WTC11 (cell line): ENCODE measurements around the gene DGUOK. TPM values are rescaled to one million over a fixed set of nuclear protein-coding genes. Genes with fewer than 3 reads are reported as not detected.

Experiments used
- ATAC-seq: fragments of 200-7000 bp; cut with Tn5 transposase; 2 replicates; pipeline ENCODE4 v1.10.0; 2021; ENCODE audit warnings: mild to moderate bottlenecking, moderate library complexity
- CTCF ChIA-PET: fragments of 300-600 bp; sonication (Branson Sonifier 250); formaldehyde crosslinking; loops from one replicate; lab custom pipeline; 2021; ENCODE audit warnings: antibody characterized with exemption; lab: Charles Lee
- POLR2A ChIA-PET: fragments of 350-600 bp; sonication (Branson Sonifier 250); formaldehyde crosslinking; loops from one replicate; lab custom pipeline; 2021; ENCODE audit warnings: antibody characterized with exemption; lab: Charles Lee
- DNase-seq: peaks from one replicate; pipeline ENCODE4 v3.0.0; 2021; ENCODE audit warnings: low spot score
- H3K27ac Mint-ChIP-seq: 2 replicates; pipeline ENCODE4 v1.8.0; 2021; ENCODE audit warnings: mixed read lengths
- H3K27me3 Mint-ChIP-seq: 2 replicates; pipeline ENCODE4 v1.8.0; 2021; ENCODE audit warnings: low read depth, mild to moderate bottlenecking, moderate library complexity, mixed read lengths
- H3K36me3 Mint-ChIP-seq: 2 replicates; pipeline ENCODE4 v1.8.0; 2021; ENCODE audit warnings: mixed read lengths
- H3K4me1 Mint-ChIP-seq: 2 replicates; pipeline ENCODE4 v1.8.0; 2022; ENCODE audit warnings: mixed read lengths
- H3K4me3 Mint-ChIP-seq: 2 replicates; pipeline ENCODE4 v1.8.0; 2021; ENCODE audit warnings: mild to moderate bottlenecking, moderate library complexity, mixed read lengths
- H3K9me3 Mint-ChIP-seq: 2 replicates; pipeline ENCODE4 v1.8.0; 2021; ENCODE audit warnings: mixed read lengths
- ATF1 ChIP-seq: sonication (generic); formaldehyde crosslinking; IDR thresholded peaks from 2 replicates; pipeline ENCODE4 v1.8.1; 2023; ENCODE audit warnings: mild to moderate bottlenecking, moderate library complexity, missing genetic modification reagents
- ESRRA ChIP-seq: sonication (generic); formaldehyde crosslinking; IDR thresholded peaks from 2 replicates; pipeline ENCODE4 v1.8.1; 2022; ENCODE audit warnings: mild to moderate bottlenecking, missing genetic modification reagents, borderline replicate concordance
- FOXK1 ChIP-seq: sonication (generic); formaldehyde crosslinking; IDR thresholded peaks from 2 replicates; pipeline ENCODE4 v1.8.0; 2022; ENCODE audit warnings: mild to moderate bottlenecking, moderate library complexity, missing genetic modification reagents
- FOXP1 ChIP-seq: sonication (generic); formaldehyde crosslinking; IDR thresholded peaks from 2 replicates; pipeline ENCODE4 v1.8.0; 2022; ENCODE audit warnings: missing genetic modification reagents, mild to moderate bottlenecking, moderate library complexity, borderline replicate concordance
- GABPB1 ChIP-seq: sonication (generic); formaldehyde crosslinking; IDR thresholded peaks from 2 replicates; pipeline ENCODE4 v1.8.1; 2023; ENCODE audit warnings: mild to moderate bottlenecking, missing genetic modification reagents
- JUN ChIP-seq: sonication (generic); formaldehyde crosslinking; IDR thresholded peaks from 2 replicates; pipeline ENCODE4 v1.8.0; 2023; ENCODE audit warnings: mild to moderate bottlenecking, missing genetic modification reagents
- KAT7 ChIP-seq: sonication (generic); formaldehyde crosslinking; IDR thresholded peaks from 2 replicates; pipeline ENCODE4 v1.8.1; 2023; ENCODE audit warnings: missing genetic modification reagents, mild to moderate bottlenecking, borderline replicate concordance
- NR3C1 ChIP-seq: sonication (generic); formaldehyde crosslinking; conservative IDR thresholded peaks from 2 replicates; pipeline ENCODE4 v1.8.1; 2023; ENCODE audit warnings: low read depth, mild to moderate bottlenecking, missing genetic modification reagents
- RORB ChIP-seq: fragments of 250-450 bp; sonication (Bioruptor Pico); IDR thresholded peaks from 2 replicates; pipeline ENCODE4 v1.9.0; 2021; ENCODE audit warnings: mild to moderate bottlenecking
- ZBTB21 ChIP-seq: sonication (generic); formaldehyde crosslinking; IDR thresholded peaks from 2 replicates; pipeline ENCODE4 v1.8.1; 2023; ENCODE audit warnings: mild to moderate bottlenecking, missing genetic modification reagents, borderline replicate concordance
- ZNF121 ChIP-seq: sonication (generic); formaldehyde crosslinking; IDR thresholded peaks from 2 replicates; pipeline ENCODE4 v1.8.0; 2023; ENCODE audit warnings: missing genetic modification reagents
- ZNF138 ChIP-seq: sonication (generic); formaldehyde crosslinking; conservative IDR thresholded peaks from 2 replicates; pipeline ENCODE4 v1.8.1; 2022; ENCODE audit warnings: mild to moderate bottlenecking, moderate library complexity, missing genetic modification reagents
- ZNF232 ChIP-seq: sonication (generic); formaldehyde crosslinking; IDR thresholded peaks from 2 replicates; pipeline ENCODE4 v1.8.0; 2022; ENCODE audit warnings: mild to moderate bottlenecking, missing genetic modification reagents
- ZNF416 ChIP-seq: fragments of 250-450 bp; sonication (Bioruptor Pico); IDR thresholded peaks from 2 replicates; pipeline ENCODE4 v1.9.0; 2021; ENCODE audit warnings: mild to moderate bottlenecking, inconsistent platforms
- ZNF423 ChIP-seq: fragments of 250-450 bp; sonication (Bioruptor Pico); IDR thresholded peaks from 2 replicates; pipeline ENCODE4 v2.1.2; 2022; ENCODE audit warnings: mild to moderate bottlenecking, moderate library complexity
- total RNA-seq: library from RNA; stranded (reverse); gene quantifications from 3 replicates; pipeline ENCODE4 v1.2.3, GENCODE V29; 2021
- TF ChIP-seq, protein P1 (sequence below): fragments of 250-450 bp; sonication (Bioruptor Pico); IDR thresholded peaks from 2 replicates; pipeline ENCODE4 v2.1.2; 2022; ENCODE audit warnings: mild to moderate bottlenecking, moderate library complexity
- TF ChIP-seq, protein P2 (sequence below): sonication (generic); formaldehyde crosslinking; IDR thresholded peaks from 2 replicates; pipeline ENCODE4 v1.8.0; 2022; ENCODE audit warnings: mild to moderate bottlenecking, missing genetic modification reagents
- TF ChIP-seq, protein P3 (sequence below): sonication (generic); formaldehyde crosslinking; IDR thresholded peaks from 2 replicates; pipeline ENCODE4 v1.8.0; 2023; ENCODE audit warnings: missing genetic modification reagents
- TF ChIP-seq, protein P4 (sequence below): sonication (generic); formaldehyde crosslinking; IDR thresholded peaks from 2 replicates; pipeline ENCODE4 v1.8.1; 2023; ENCODE audit warnings: mild to moderate bottlenecking, missing genetic modification reagents, moderate library complexity
- TF ChIP-seq, protein P5 (sequence below): sonication (generic); formaldehyde crosslinking; IDR thresholded peaks from 2 replicates; pipeline ENCODE4 v1.8.1; 2022; ENCODE audit warnings: mild to moderate bottlenecking, missing genetic modification reagents, moderate library complexity, borderline replicate concordance
- TF ChIP-seq, protein P6 (sequence below): sonication (generic); formaldehyde crosslinking; IDR thresholded peaks from 2 replicates; pipeline ENCODE4 v1.8.0; 2023; ENCODE audit warnings: missing genetic modification reagents, mild to moderate bottlenecking, borderline replicate concordance
- TF ChIP-seq, protein P7 (sequence below): sonication (generic); formaldehyde crosslinking; IDR thresholded peaks from 2 replicates; pipeline ENCODE4 v1.8.1; 2023; ENCODE audit warnings: mild to moderate bottlenecking, missing genetic modification reagents

Gene DGUOK
- total RNA-seq, 1 experiment from 2014 or later, result 105 TPM

DNA sequence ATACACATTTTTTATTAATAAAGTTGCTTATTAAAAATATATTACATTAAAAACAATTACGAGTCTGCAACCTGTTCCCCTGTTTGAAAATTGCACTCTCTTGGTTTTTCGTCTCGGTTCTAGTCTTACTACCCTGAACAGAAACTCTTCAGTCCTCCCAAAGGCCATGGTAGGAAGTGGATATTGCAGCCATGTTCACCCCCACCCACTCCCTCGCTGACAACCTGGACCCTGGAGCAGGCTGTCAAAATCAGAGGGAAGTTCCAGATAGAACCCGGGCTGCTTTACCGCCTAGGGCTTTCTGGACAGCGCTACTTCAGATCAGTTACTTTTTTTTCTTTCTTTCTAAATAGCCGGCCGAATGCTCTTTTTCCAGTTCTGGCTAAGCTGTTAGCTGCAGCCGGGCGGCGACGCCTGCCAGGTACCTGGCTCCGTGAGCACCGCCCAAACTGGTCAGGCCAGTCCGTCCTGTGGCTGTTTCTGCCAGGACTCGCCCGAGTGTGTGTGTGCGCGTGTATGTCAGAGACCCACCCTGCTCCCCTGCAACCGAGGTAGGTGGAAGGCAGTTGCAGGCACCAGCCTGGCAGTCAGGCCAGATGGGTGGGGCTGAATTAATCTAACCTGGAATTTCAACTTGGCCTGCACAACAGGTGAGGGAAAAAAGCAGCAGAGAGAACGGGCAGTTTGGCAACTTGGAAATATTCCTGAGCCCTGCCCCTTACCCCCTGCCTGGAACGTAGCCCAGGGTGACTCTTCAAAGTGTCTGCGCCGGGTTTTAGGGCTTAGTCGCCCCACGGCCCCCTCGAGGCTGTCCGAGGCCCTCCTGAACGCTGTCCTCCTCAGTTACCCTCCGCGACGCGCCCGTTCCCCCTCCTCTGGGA is 56.9 kb downstream of the DGUOK start (continued):
- TF ChIP-seq, protein P1, sequence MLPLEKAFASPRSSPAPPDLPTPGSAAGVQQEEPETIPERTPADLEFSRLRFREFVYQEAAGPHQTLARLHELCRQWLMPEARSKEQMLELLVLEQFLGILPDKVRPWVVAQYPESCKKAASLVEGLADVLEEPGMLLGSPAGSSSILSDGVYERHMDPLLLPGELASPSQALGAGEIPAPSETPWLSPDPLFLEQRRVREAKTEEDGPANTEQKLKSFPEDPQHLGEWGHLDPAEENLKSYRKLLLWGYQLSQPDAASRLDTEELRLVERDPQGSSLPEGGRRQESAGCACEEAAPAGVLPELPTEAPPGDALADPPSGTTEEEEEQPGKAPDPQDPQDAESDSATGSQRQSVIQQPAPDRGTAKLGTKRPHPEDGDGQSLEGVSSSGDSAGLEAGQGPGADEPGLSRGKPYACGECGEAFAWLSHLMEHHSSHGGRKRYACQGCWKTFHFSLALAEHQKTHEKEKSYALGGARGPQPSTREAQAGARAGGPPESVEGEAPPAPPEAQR (CRISPR knock-in tag), result no peak
- TF ChIP-seq ZNF416 (CRISPR knock-in tag) (no peak), FOXP1 (peak; percentile 14; the same call in 1 of the 2 replicates), ZNF423 (CRISPR knock-in tag) (no peak)

DNA sequence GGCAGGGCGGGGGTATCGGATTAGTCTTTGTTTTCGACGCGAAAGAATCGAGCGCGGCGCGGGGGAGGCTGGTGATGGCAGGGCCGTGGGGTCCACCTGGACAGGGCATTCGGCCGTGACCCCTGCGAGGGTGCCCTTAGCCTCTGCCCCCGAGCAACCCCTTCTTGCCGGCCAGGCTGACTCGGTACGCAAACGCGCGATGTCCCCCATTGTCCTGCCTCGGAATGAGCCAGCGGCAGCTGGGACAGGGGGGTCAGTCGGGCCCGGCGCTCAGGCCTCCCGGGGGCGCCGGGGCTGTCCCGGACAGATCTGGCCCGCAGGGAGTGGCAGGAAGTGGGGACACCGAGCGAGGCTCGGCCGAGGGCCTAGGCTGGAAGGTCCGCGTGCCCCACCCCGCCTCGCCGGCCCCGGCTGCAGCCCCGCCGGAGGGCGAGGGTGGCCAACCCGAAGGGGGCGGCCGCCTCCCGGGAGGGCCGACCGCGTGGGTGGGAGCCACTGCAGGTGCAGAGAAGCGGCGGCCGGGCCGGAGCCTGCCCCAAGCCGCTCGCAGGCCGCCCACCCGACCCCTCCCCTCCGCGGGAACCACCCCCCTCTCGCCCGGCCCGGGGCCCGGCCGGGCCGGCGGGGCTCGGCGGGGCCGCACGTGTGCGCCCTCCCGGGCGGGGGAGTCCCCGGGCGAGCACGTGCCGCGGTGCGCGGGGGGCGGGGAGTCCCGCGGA is 57.7 kb downstream of the DGUOK start, which contains the start of gene TET3:
Gene TET3, plus strand, starts transcription at position 708 of the 719 bp plus-strand sequence. CDS start 1,494 bp downstream, outside the sequence.
- ChIA-PET CTCF (no interaction called here), POLR2A (no interaction called here)
- Mint-ChIP-seq H3K36me3 (peaks cover 8% of the 10 kb centered on the region), H3K9me3 (no peaks in the 10 kb centered on the region), H3K27me3 (peaks cover 44% of the 10 kb centered on the region), H3K4me3 (peak within 1 kb of the TSS; percentile 82), H3K27ac (peak within 1 kb of the TSS; percentile 82), H3K4me1 (peaks cover 80% of the 10 kb centered on the region)
- no peak for ATAC-seq
- DNase-seq, result peak; percentile 49
- TF ChIP-seq, protein P2, sequence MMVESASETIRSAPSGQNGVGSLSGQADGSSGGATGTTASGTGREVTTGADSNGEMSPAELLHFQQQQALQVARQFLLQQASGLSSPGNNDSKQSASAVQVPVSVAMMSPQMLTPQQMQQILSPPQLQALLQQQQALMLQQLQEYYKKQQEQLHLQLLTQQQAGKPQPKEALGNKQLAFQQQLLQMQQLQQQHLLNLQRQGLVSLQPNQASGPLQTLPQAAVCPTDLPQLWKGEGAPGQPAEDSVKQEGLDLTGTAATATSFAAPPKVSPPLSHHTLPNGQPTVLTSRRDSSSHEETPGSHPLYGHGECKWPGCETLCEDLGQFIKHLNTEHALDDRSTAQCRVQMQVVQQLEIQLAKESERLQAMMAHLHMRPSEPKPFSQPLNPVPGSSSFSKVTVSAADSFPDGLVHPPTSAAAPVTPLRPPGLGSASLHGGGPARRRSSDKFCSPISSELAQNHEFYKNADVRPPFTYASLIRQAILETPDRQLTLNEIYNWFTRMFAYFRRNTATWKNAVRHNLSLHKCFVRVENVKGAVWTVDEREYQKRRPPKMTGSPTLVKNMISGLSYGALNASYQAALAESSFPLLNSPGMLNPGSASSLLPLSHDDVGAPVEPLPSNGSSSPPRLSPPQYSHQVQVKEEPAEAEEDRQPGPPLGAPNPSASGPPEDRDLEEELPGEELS (CRISPR knock-in tag), result 0 out of 2 replicates have a peak, but pooled peaks have one; percentile 57
- TF ChIP-seq RORB (CRISPR knock-in tag) (no peak), ZNF232 (CRISPR knock-in tag) (no peak), GABPB1 (CRISPR knock-in tag) (peak; percentile 43; the same call in 1 of the 2 replicates), JUN (0 out of 2 replicates have a peak, but pooled peaks have one; percentile 31), ATF1 (CRISPR knock-in tag) (peak; percentile 34; the same call in 1 of the 2 replicates), ZBTB21 (CRISPR knock-in tag) (no peak), ESRRA (CRISPR knock-in tag) (peak; percentile 29; the same call in 1 of the 2 replicates), NR3C1 (no peak; the same call in 1 of the 2 replicates), KAT7 (CRISPR knock-in tag) (no peak), ZNF138 (CRISPR knock-in tag) (no peak), ZNF121 (CRISPR knock-in tag) (0 out of 2 replicates have a peak, but pooled peaks have one; percentile 13), FOXK1 (peak; percentile 15; the same call in 1 of the 2 replicates)
- TF ChIP-seq, protein P3, sequence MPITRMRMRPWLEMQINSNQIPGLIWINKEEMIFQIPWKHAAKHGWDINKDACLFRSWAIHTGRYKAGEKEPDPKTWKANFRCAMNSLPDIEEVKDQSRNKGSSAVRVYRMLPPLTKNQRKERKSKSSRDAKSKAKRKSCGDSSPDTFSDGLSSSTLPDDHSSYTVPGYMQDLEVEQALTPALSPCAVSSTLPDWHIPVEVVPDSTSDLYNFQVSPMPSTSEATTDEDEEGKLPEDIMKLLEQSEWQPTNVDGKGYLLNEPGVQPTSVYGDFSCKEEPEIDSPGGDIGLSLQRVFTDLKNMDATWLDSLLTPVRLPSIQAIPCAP (CRISPR knock-in tag), result peak; percentile 37; the same call in 1 of the 2 replicates
- TF ChIP-seq, protein P4, sequence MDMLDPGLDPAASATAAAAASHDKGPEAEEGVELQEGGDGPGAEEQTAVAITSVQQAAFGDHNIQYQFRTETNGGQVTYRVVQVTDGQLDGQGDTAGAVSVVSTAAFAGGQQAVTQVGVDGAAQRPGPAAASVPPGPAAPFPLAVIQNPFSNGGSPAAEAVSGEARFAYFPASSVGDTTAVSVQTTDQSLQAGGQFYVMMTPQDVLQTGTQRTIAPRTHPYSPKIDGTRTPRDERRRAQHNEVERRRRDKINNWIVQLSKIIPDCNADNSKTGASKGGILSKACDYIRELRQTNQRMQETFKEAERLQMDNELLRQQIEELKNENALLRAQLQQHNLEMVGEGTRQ (CRISPR knock-in tag), result peak; percentile 63
- TF ChIP-seq, protein P5, sequence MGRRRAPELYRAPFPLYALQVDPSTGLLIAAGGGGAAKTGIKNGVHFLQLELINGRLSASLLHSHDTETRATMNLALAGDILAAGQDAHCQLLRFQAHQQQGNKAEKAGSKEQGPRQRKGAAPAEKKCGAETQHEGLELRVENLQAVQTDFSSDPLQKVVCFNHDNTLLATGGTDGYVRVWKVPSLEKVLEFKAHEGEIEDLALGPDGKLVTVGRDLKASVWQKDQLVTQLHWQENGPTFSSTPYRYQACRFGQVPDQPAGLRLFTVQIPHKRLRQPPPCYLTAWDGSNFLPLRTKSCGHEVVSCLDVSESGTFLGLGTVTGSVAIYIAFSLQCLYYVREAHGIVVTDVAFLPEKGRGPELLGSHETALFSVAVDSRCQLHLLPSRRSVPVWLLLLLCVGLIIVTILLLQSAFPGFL (CRISPR knock-in tag), result no peak
- TF ChIP-seq, protein P6, sequence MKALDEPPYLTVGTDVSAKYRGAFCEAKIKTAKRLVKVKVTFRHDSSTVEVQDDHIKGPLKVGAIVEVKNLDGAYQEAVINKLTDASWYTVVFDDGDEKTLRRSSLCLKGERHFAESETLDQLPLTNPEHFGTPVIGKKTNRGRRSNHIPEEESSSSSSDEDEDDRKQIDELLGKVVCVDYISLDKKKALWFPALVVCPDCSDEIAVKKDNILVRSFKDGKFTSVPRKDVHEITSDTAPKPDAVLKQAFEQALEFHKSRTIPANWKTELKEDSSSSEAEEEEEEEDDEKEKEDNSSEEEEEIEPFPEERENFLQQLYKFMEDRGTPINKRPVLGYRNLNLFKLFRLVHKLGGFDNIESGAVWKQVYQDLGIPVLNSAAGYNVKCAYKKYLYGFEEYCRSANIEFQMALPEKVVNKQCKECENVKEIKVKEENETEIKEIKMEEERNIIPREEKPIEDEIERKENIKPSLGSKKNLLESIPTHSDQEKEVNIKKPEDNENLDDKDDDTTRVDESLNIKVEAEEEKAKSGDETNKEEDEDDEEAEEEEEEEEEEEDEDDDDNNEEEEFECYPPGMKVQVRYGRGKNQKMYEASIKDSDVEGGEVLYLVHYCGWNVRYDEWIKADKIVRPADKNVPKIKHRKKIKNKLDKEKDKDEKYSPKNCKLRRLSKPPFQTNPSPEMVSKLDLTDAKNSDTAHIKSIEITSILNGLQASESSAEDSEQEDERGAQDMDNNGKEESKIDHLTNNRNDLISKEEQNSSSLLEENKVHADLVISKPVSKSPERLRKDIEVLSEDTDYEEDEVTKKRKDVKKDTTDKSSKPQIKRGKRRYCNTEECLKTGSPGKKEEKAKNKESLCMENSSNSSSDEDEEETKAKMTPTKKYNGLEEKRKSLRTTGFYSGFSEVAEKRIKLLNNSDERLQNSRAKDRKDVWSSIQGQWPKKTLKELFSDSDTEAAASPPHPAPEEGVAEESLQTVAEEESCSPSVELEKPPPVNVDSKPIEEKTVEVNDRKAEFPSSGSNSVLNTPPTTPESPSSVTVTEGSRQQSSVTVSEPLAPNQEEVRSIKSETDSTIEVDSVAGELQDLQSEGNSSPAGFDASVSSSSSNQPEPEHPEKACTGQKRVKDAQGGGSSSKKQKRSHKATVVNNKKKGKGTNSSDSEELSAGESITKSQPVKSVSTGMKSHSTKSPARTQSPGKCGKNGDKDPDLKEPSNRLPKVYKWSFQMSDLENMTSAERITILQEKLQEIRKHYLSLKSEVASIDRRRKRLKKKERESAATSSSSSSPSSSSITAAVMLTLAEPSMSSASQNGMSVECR (CRISPR knock-in tag), result 0 out of 2 replicates have a peak, but pooled peaks have one; percentile 52
- TF ChIP-seq, protein P7, sequence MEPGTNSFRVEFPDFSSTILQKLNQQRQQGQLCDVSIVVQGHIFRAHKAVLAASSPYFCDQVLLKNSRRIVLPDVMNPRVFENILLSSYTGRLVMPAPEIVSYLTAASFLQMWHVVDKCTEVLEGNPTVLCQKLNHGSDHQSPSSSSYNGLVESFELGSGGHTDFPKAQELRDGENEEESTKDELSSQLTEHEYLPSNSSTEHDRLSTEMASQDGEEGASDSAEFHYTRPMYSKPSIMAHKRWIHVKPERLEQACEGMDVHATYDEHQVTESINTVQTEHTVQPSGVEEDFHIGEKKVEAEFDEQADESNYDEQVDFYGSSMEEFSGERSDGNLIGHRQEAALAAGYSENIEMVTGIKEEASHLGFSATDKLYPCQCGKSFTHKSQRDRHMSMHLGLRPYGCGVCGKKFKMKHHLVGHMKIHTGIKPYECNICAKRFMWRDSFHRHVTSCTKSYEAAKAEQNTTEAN (CRISPR knock-in tag), result 0 out of 2 replicates have a peak, but pooled peaks have one; percentile 39
